Caco-2 (cell line): Measurements from ENCODE around the gene GRIK4. TPM values are rescaled to one million over a fixed set of nuclear protein-coding genes. Genes with fewer than 3 reads are reported as not detected.

ENCODE experiments used
- BruUV-seq: library from RNA; stranded (reverse); fragments of 400-500 nt; replicated peaks from 2 replicates; lab custom pipeline; 2021; lab: Mats Ljungman, UMichigan
- CTCF ChIA-PET: fragments of 300-600 bp; sonication (Branson Sonifier 250); formaldehyde crosslinking; loops from one replicate; lab custom pipeline; 2022; ENCODE audit warnings: antibody characterized with exemption; lab: Charles Lee
- POLR2A ChIA-PET: fragments of 300-600 bp; sonication (Branson Sonifier 250); formaldehyde crosslinking; loops from one replicate; lab custom pipeline; 2022; ENCODE audit warnings: antibody characterized with exemption; lab: Charles Lee
- DNase-seq, 2 experiments: peaks; one replicate each; pipeline versions ENCODE4 v3.0.0 to v3.0.0-alpha.2; 2020 to 2022
- H3K27me3 ChIP-seq: replicated peaks from 2 replicates; pipeline ENCODE4 v1.6.0; 2011; ENCODE audit warnings: low read length; ENCODE audit not compliant: control insufficient read depth, insufficient read depth
- H3K36me3 ChIP-seq: 2 replicates; pipeline ENCODE4 v1.5.1; 2011; ENCODE audit warnings: low read length; ENCODE audit not compliant: control insufficient read depth, insufficient read depth
- H3K4me1 ChIP-seq: fragments of 250-450 bp; sonication (Bioruptor Pico); 2 replicates; pipeline ENCODE4 v1.5.1; 2020; ENCODE audit warnings: mild to moderate bottlenecking
- H3K4me3 ChIP-seq: 2 replicates; pipeline ENCODE4 v1.5.1; 2011; ENCODE audit warnings: low read depth, mild to moderate bottlenecking, control low read depth, low read length
- H3K9me3 ChIP-seq: fragments of 250-450 bp; sonication (Bioruptor Pico); 2 replicates; pipeline ENCODE4 v1.5.1; 2020; ENCODE audit warnings: mild to moderate bottlenecking, moderate library complexity
- H3K27ac Mint-ChIP-seq: one replicate; pipeline ENCODE4 v1.8.0; 2022; ENCODE audit warnings: mixed read lengths; ENCODE audit not compliant: unreplicated experiment
- H3K27me3 Mint-ChIP-seq: one replicate; pipeline ENCODE4 v1.8.0; 2022; ENCODE audit warnings: mixed read lengths; ENCODE audit not compliant: insufficient read depth, unreplicated experiment
- H3K36me3 Mint-ChIP-seq: one replicate; pipeline ENCODE4 v1.8.0; 2022; ENCODE audit warnings: mild to moderate bottlenecking, mixed read lengths; ENCODE audit not compliant: insufficient read depth, unreplicated experiment
- H3K4me1 Mint-ChIP-seq: one replicate; pipeline ENCODE4 v1.8.0; 2022; ENCODE audit warnings: low read depth, mixed read lengths; ENCODE audit not compliant: unreplicated experiment
- H3K4me3 Mint-ChIP-seq: one replicate; pipeline ENCODE4 v1.8.0; 2022; ENCODE audit warnings: mild to moderate bottlenecking, moderate library complexity, mixed read lengths; ENCODE audit not compliant: unreplicated experiment
- H3K9me3 Mint-ChIP-seq: one replicate; pipeline ENCODE4 v1.8.0; 2022; ENCODE audit warnings: mixed read lengths; ENCODE audit not compliant: unreplicated experiment
- intact Hi-C: fragments of 100-400 bp; cut with micrococcal nuclease; formaldehyde crosslinking; loops from one replicate; pipeline ENCODE4 v1.10.0; 2022; ENCODE audit not compliant: unreplicated experiment
- total RNA-seq: library from RNA; stranded (reverse); gene quantifications from 2 replicates; pipeline ENCODE4 v1.2.3, GENCODE V29; 2022
- TF ChIP-seq, protein P1 (sequence below), 2 experiments: fragments of 200-600 bp in 1 of 2; IDR thresholded peaks; 1 replicate in 1 of 2; 2 replicates in 1 of 2; pipeline versions ENCODE4 v1.5.1 to v1.8.0; 2011 to 2022; ENCODE audit warnings: antibody characterized with exemption in 1 of 2, control low read depth in 1 of 2, inconsistent platforms in 1 of 2, low read depth in 1 of 2, low read length in 1 of 2, mild to moderate bottlenecking in 1 of 2, moderate library complexity in 1 of 2; ENCODE audit not compliant: insufficient read depth in 1 of 2, severe bottlenecking in 1 of 2, unreplicated experiment in 1 of 2

The GRIK4 gene
- total RNA-seq, 1 experiment from 2014 or later = 2.0 TPM

GRCh38 chr11:120914601-120915000, 403.1 kb downstream of the GRIK4 start:
- DNase-seq = no peak
- no TSS peak for BruUV-seq
- Histone ChIP-seq H3K27me3 (peaks cover 3% of the 10 kb centered on the region; the same call in 1 of the 2 replicates), H3K4me3 (no peak overlapping the region), H3K36me3 (no peaks in the 10 kb centered on the region), H3K9me3 (no peaks in the 10 kb centered on the region), H3K4me1 (no peaks in the 10 kb centered on the region)
- Mint-ChIP-seq H3K9me3 (peaks cover 9% of the 10 kb centered on the region), H3K4me3 (no peak overlapping the region), H3K27ac (no peak overlapping the region), H3K4me1 (peaks cover 6% of the 10 kb centered on the region), H3K36me3 (no peaks in the 10 kb centered on the region), H3K27me3 (peaks cover 25% of the 10 kb centered on the region)
- intact Hi-C loops = no loop called here
- TF ChIP-seq, protein P1, sequence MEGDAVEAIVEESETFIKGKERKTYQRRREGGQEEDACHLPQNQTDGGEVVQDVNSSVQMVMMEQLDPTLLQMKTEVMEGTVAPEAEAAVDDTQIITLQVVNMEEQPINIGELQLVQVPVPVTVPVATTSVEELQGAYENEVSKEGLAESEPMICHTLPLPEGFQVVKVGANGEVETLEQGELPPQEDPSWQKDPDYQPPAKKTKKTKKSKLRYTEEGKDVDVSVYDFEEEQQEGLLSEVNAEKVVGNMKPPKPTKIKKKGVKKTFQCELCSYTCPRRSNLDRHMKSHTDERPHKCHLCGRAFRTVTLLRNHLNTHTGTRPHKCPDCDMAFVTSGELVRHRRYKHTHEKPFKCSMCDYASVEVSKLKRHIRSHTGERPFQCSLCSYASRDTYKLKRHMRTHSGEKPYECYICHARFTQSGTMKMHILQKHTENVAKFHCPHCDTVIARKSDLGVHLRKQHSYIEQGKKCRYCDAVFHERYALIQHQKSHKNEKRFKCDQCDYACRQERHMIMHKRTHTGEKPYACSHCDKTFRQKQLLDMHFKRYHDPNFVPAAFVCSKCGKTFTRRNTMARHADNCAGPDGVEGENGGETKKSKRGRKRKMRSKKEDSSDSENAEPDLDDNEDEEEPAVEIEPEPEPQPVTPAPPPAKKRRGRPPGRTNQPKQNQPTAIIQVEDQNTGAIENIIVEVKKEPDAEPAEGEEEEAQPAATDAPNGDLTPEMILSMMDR (IDR thresholded peaks at IDR 0.05; ENCODE audit: insufficient read depth in 1 of 2, low read depth in 1 of 2, low read length in 1 of 2, severe bottlenecking in 1 of 2, unreplicated experiment in 1 of 2) = no peak
- CTCF ChIA-PET = no interaction called here
- POLR2A ChIA-PET = no interaction called here

GRCh38 chr11:120917559-120918239, 406.2 kb downstream of the GRIK4 start:
- H3K36me3 Mint-ChIP-seq = no peaks in the 10 kb centered on the region
- Histone ChIP-seq H3K27me3 (peaks cover 3% of the 10 kb centered on the region; the same call in 1 of the 2 replicates), H3K4me1 (no peaks in the 10 kb centered on the region), H3K4me3 (no peak overlapping the region), H3K9me3 (no peaks in the 10 kb centered on the region), H3K36me3 (no peaks in the 10 kb centered on the region)
- no TSS peak for BruUV-seq
- ChIA-PET POLR2A (no interaction called here), CTCF (interaction anchor here (1.2 kb wide), 1 partner anchor 15 kb away, joined by 4 read pairs; no protein-coding TSS in a partner anchor)
- intact Hi-C loops = no loop called here
- peaks cover 25% of the 10 kb centered on the region for H3K27me3 Mint-ChIP-seq
- TF ChIP-seq, protein P1 (IDR thresholded peaks at IDR 0.05; ENCODE audit: insufficient read depth in 1 of 2, low read depth in 1 of 2, low read length in 1 of 2, severe bottlenecking in 1 of 2, unreplicated experiment in 1 of 2) = no peak
- H3K27ac Mint-ChIP-seq = no peak overlapping the region
- H3K4me3 Mint-ChIP-seq = no peak overlapping the region
- no peak for DNase-seq
- no peaks in the 10 kb centered on the region for H3K9me3 Mint-ChIP-seq
- H3K4me1 Mint-ChIP-seq = peaks cover 6% of the 10 kb centered on the region

DNA sequence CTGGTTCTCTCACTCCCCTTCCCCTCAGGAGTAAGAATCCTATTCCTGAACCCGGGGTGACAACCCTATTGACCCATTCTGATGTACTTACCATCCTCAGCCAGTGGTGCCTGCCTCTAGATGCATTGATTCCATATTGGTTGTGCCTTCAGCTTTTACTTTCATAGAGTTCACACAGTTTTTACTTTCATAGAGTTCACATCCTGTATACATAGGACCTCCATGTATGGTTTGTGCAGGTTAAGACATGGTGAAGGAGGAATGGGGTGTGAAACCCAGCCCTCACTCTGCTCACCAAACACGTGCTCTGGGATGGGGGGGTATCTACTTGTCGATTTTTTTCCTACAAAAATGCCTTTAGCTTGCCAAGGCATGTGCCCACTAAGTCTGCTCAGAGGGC, 406.7 kb downstream of the GRIK4 start:
- H3K4me1 ChIP-seq = no peaks in the 10 kb centered on the region
- H3K4me3 Mint-ChIP-seq = no peak overlapping the region
- H3K4me1 Mint-ChIP-seq = peaks cover 6% of the 10 kb centered on the region
- intact Hi-C loops = no loop called here
- no peak overlapping the region for H3K4me3 ChIP-seq
- no TSS peak for BruUV-seq
- no peaks in the 10 kb centered on the region for H3K9me3 ChIP-seq
- H3K27me3 Mint-ChIP-seq = peaks cover 25% of the 10 kb centered on the region
- no peak for DNase-seq
- peaks cover 3% of the 10 kb centered on the region; the same call in 1 of the 2 replicates for H3K27me3 ChIP-seq
- POLR2A ChIA-PET = no interaction called here
- H3K36me3 ChIP-seq = no peaks in the 10 kb centered on the region
- H3K36me3 Mint-ChIP-seq = no peaks in the 10 kb centered on the region
- H3K27ac Mint-ChIP-seq = no peak overlapping the region
- TF ChIP-seq, protein P1 (IDR thresholded peaks at IDR 0.05; ENCODE audit: insufficient read depth in 1 of 2, low read depth in 1 of 2, low read length in 1 of 2, severe bottlenecking in 1 of 2, unreplicated experiment in 1 of 2) = no peak
- no peaks in the 10 kb centered on the region for H3K9me3 Mint-ChIP-seq
- CTCF ChIA-PET = interaction anchor here (1.2 kb wide), 1 partner anchor 15 kb away, joined by 4 read pairs; no protein-coding TSS in a partner anchor
